Tibial nerve (tissue), 4 donors: ENCODE results near the gene CDC7.

Experiments
- CTCF ChIP-seq, 5 experiments: fragments of 200-600 bp in 3 of 5; fragments of 450-650 bp in 2 of 5; sonication (generic) in 3 of 5; IDR thresholded peaks; one replicate each; pipeline ENCODE4 v1.5.1; 2016 to 2019; ENCODE audit warnings: antibody characterized with exemption in 5 of 5, mild to moderate bottlenecking in 3 of 5, moderate library complexity in 2 of 5
- EP300 ChIP-seq, 2 donors: sonication (generic); formaldehyde crosslinking; IDR thresholded peaks; one replicate each; pipeline ENCODE4 v1.6.1; 2017; ENCODE audit warnings: antibody characterized with exemption in 2 of 2, mild to moderate bottlenecking in 1 of 2

- TF ChIP-seq CTCF (IDR thresholded peaks at IDR 0.05) (no peak), EP300 (IDR thresholded peaks at IDR 0.05) (no peak)
Measured at GRCh38 chr1:91568261-91568660, 67.6 kb downstream of the CDC7 start.
